GM18858 (cell line): ENCODE measurements around the gene RAMAC.
"Not testable (repeated sequence)": the region's sequence is repeated elsewhere in the genome, so short reads cannot be mapped to it uniquely, and the experiment has no call there.

Experiments used
- ATAC-seq: cut with Tn5 transposase; IDR thresholded peaks from one replicate; pipeline ENCODE4 v1.9.1; 2021; ENCODE audit not compliant: unreplicated experiment

Gene RAMAC

DNA sequence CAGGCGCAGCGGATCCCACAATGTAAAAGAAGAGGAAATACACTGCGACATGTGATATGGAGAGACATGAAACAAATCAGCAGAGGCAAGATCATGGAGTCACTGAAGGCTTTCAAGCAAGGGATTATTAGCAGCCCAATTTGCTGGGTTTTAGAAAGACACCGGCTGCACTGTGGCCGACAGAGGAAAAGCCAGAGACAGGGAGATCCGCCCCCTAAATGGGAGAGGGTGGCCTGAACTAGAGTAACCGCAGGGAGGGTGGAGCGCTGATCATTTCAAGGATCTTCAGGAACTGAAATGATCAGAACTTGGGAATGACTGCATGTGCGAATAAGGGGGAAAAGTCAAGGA is 26.0 kb downstream of the RAMAC start:
- ATAC-seq, result no peak

DNA sequence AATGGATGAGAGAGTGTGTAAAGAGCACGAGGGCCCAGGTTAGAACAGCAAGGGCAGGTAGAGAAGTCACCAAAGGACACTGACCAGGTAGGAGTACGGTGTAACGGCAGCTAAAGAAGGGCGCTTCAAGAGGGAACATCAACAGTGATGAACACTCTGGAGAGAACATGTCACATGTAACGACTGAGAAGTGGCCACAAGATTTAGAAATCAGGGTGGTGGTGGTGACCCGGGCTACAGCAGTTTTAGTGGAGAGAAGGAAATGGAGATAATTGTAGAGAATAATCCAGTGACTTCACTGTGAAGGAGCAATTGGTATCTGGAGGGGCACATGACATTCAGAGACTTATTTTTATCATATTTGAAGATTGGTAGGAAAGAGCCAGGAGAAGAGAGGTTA is 26.6 kb downstream of the RAMAC start:
- ATAC-seq, result no peak

DNA sequence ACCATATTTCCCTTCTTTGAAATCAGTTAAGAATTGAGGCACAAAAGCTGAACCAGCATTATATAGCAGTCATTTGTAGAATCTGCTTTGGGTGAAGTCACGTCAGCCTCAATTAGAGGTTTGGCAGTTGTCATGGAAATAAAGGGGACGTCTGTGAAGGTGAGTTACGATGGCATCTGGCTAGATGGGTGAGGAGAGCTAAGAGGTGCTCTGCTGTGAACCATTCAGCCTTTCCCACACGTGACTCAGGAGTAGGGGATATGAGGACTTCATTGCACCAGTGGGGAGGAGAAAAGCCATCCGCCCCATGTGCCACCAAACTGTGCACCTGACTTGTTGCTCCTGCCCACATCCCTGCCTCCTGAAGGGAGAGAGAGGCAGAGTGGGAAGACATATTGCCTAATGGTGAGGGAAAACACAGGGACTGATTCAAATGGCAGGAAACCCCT is 28.2 kb downstream of the RAMAC start:
- ATAC-seq, result no peak

DNA sequence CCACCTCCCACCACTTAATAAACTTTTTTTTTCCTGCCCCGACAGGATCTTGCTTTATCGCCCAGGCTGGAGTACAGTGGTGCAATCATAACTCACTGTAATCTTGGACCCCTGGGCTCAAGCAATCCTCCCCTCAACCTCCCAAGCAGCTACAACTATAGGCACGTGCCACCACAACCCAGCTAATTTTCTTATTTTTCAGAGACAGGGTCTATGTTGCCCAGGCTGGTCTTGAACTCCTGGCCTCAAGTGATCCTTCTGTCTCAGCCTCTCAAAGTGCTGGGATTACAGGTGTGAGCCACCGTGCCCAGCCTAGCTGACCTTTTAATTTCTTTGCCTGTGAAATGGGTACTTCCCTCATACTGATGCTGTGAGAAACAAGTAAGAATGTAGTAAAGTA is 29.4 kb downstream of the RAMAC start:
- no peak for ATAC-seq

DNA sequence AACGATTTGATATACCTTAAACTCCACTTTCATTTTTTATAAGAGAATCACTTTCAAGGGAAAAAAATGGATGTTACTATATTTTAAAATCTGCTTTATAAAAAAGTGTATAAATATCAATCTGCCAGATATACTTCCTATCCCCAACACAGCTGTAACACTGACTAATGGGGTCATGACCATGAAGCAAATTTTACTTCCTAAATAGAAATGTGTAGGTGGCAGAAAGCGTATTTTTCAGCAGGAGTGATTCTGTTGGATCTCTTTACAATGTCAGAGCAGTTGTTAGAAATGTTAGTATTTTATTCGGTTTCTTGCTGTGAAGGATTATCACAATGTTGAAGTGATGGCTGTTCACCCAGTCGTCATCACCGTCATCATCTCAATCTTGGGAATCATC is 30.9 kb downstream of the RAMAC start:
- no peak for ATAC-seq

DNA sequence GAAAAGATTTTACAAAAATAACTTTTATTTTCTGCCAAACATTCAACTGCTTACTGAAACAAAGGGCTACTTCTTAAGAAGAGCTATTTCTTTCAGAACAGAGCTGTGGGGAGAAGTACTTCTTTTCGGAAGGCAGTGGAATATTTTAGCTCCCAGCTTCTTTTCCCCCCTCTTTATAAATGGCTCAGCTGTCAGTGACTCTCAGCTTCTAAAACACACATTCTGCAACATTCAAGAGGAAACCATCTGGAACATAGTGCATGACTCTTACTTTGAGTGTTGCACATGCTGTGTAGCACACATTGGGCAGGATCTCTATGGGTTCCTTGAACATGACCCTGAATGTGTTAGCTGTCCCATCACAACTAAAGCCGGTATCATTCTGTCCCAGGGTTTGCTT is 32.4 kb downstream of the RAMAC start:
- ATAC-seq, result no peak

DNA sequence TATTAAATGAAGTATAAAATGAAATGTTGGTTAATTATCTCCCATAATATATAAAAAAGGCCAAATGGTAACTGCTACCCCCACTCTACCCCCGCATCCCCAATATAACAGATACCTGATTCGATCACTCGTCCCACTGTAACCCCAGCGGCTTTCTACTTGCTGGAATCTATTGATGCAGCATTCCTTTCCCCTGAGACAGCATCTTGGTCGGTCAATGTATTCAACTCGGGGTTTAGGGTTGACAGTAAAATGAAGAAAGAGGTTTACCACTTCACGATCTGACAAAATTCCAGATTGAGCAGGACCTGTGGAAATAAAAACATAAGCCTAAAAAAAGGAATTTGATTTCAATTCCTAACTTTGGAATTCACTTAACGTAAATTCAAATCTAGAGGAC is 44.0 kb downstream of the RAMAC start:
- ATAC-seq, result no peak

DNA sequence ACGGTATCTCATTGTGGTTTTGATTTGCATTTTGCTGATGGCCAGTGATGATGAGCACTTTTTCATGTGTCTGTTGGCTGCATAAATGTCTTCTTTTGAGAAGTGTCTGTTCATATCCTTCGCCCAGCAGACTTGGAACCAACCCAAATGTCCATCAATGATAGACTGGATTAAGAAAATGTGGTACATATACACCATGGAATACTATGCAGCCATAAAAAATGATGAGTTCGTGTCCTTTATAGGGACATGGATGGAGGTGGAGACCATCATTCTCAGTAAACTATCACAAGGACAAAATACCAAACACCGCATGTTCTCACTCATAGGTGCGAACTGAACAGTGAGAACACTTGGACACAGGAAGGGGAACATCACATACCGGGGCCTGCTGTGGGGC is 45.2 kb downstream of the RAMAC start:
- ATAC-seq, result not testable (repeated sequence)

DNA sequence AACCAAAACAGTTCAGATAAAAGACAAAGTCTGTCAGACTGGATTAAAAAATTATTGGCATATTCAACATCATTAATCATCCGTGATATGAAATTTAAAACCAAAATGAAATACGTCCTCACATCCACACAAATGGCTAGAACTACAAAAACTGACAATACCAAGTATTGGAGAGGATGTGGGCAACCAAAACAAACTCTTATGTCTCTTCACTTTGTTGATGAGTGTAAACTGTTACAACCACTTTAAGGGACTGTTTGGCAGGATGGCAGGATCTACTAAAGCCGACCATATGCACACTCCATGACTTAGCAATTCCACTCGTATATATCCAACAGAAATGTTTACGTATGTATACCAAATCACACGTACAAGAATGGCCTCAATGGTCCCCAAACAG is 50.2 kb downstream of the RAMAC start:
- ATAC-seq, result no peak

DNA sequence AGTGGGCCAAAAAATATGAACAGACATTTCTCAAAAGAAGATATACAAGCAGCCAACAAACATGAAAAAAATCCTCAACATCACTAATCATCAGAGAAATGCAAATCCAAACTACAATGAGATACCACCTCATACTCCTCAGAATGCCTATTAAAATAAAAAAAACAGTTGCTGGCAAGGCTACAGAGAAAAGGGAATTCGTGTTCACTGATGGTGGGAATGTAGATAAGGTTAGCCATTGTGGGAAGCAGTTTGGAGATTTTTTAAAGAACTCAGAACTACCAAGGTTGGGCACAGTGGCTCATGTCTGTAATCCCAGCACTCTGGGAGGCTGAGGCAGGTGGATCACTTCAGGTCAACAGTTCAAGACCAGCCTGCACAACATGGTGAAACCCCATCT is 53.2 kb downstream of the RAMAC start:
- no peak for ATAC-seq
